Endothelial cell of umbilical vein (primary cell): ENCODE data around the gene WNT9A.

Experiments
- CTCF ChIP-seq, 2 donors: IDR thresholded peaks; 1 replicate in 1 of 2; 2 replicates in 1 of 2; pipeline ENCODE4 v1.5.1; 2011; ENCODE audit warnings: low read length in 2 of 2, mild to moderate bottlenecking in 2 of 2, moderate library complexity in 2 of 2, control low read depth in 1 of 2, inconsistent platforms in 1 of 2, low read depth in 1 of 2; ENCODE audit not compliant: insufficient read depth in 1 of 2; ENCODE audit errors: extremely low read depth in 1 of 2
- EZH2 ChIP-seq: IDR thresholded peaks from 2 replicates; pipeline ENCODE4 v1.6.1; 2012; ENCODE audit warnings: borderline replicate concordance, low read depth, mild to moderate bottlenecking, moderate library complexity, low read length, inconsistent platforms; ENCODE audit not compliant: severe bottlenecking
- FOS ChIP-seq: IDR thresholded peaks from 2 replicates; pipeline ENCODE4 v1.6.1; 2011; ENCODE audit warnings: mild to moderate bottlenecking, low read length, moderate library complexity, borderline replicate concordance; ENCODE audit not compliant: insufficient read depth
- MAX ChIP-seq: IDR thresholded peaks from 2 replicates; pipeline ENCODE4 v1.6.1; 2011; ENCODE audit not compliant: insufficient read depth, insufficient read length
- POLR2A ChIP-seq: IDR thresholded peaks from 2 replicates; pipeline ENCODE4 v1.6.1; 2012; ENCODE audit warnings: low read depth, mild to moderate bottlenecking, control low read depth, low read length
- POLR2AphosphoS5 ChIP-seq: IDR thresholded peaks from 2 replicates; pipeline ENCODE4 v1.6.1; 2012; ENCODE audit warnings: low read depth, mild to moderate bottlenecking, control low read depth, low read length, moderate library complexity; ENCODE audit not compliant: insufficient read depth

DNA sequence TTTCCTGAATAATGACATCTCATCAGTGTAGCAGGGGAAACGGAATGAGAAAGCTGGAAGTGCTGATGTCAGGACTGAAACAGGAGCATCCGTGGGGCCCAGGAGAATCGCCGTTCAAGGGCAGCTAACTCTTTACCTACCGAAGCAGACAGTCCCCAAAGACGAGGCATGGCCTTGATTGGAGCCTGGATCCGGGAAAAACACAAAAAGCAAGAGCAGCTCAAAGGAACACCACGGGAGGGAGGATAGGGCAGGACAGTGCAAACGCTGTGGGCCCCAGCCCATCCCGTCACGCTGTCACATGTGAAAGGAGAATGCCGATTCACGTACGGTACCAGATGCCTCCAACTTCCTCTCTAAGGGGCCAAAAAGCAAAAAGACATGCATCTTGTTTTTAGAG lies 34.9 kb downstream of the WNT9A start:
- no peak for TF ChIP-seq CTCF (IDR thresholded peaks at IDR 0.05; ENCODE audit: extremely low read depth in 1 of 2, insufficient read depth in 1 of 2, low read depth in 1 of 2, low read length in 2 of 2)
- no peak for TF ChIP-seq EZH2
- TF ChIP-seq MAX, result no peak
- TF ChIP-seq POLR2A, result no peak
- no peak for TF ChIP-seq POLR2AphosphoS5
- no peak for TF ChIP-seq FOS
